ENCODE measurements around the gene CYB5R4. TPM values are rescaled to one million over a fixed set of nuclear protein-coding genes. Genes with fewer than 3 reads are reported as not detected.

CYB5R4 gene
- total and polyA plus RNA-seq, 2 donors (not counting 1 experiment from before 2014, with no cell fraction given) = 11.8 to 39.6 TPM

DNA sequence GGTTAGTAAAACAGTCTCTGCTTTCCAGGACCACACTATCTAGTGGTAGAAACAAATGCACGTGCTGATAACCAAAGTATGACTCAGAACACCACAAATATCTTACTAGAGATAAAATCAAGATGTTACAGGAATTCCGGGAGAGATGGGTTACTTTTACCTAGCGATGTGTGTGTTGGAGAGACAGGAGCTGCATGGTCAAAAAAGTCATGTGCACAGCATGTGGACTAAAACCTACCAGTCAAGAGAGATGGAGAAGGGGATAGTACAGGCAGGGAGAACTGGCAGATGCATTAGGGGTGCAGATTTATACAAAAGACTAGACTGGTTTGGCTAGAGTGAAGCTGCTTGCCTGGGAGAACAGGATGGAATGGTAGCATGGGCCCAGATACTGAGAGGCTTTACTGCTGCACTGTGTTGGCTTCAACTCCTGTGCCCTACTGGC is 98.8 kb downstream of the CYB5R4 start:
- H3K4me3 Mint-ChIP-seq = no peak overlapping the region
- intact Hi-C loops (cut with micrococcal nuclease) = no loop called here
- 91% methylated on average over 2 of the region's 3 CpGs for WGBS (ENCODE audit: insufficient coverage)
- POLR2A ChIA-PET = no interaction called here
- Histone ChIP-seq H3K27me3 (replicated peaks in 1 of 4; ENCODE audit: control extremely low read depth in 1 of 4, control insufficient read depth in 3 of 4, insufficient read depth in 4 of 4, low read length in 3 of 4) (no peaks in the 10 kb centered on the region), H3K4me1 (ENCODE audit: control insufficient read depth in 2 of 2, insufficient read depth in 2 of 2, low read length in 2 of 2) (no peaks in the 10 kb centered on the region), H2AFZ (ENCODE audit: insufficient read depth, low read depth, low read length, poor library complexity, severe bottlenecking) (no peak overlapping the region), H3K4me3 (ENCODE audit: control extremely low read depth in 1 of 5, extremely low read depth in 1 of 5, insufficient read depth in 1 of 5, low read depth in 2 of 5, low read length in 4 of 5) (no peak overlapping the region), H3K79me2 (ENCODE audit: control insufficient read depth, insufficient read depth, low read length) (no peaks in the 10 kb centered on the region), H3K36me3 (replicated peaks in 1 of 2; ENCODE audit: control extremely low read depth in 1 of 2, control insufficient read depth in 1 of 2, extremely low read depth in 1 of 2, insufficient read depth in 2 of 2, low read length in 1 of 2) (peaks cover 11 to 52% of the 10 kb centered on the region in 2 experiments), H3K9me3 (ENCODE audit: control extremely low read depth in 1 of 3, control insufficient read depth in 2 of 3, insufficient read depth in 1 of 3, low read length in 2 of 3) (peaks cover 0 to 16% (median 3%) of the 10 kb centered on the region in 3 donors), H3K9ac (ENCODE audit: low read length) (no peak overlapping the region), H4K20me1 (ENCODE audit: control insufficient read depth, insufficient read depth, low read length, poor library complexity, severe bottlenecking) (no peaks in the 10 kb centered on the region), H3K4me2 (replicated peaks; ENCODE audit: low read depth, low read length, poor library complexity, severe bottlenecking) (no peak overlapping the region), H3K27ac (ENCODE audit: low read length in 2 of 2) (no peak overlapping the region)
- peaks cover 10% of the 10 kb centered on the region for H3K9me3 Mint-ChIP-seq (ENCODE audit: insufficient read depth)
- TF ChIP-seq, protein P1, sequence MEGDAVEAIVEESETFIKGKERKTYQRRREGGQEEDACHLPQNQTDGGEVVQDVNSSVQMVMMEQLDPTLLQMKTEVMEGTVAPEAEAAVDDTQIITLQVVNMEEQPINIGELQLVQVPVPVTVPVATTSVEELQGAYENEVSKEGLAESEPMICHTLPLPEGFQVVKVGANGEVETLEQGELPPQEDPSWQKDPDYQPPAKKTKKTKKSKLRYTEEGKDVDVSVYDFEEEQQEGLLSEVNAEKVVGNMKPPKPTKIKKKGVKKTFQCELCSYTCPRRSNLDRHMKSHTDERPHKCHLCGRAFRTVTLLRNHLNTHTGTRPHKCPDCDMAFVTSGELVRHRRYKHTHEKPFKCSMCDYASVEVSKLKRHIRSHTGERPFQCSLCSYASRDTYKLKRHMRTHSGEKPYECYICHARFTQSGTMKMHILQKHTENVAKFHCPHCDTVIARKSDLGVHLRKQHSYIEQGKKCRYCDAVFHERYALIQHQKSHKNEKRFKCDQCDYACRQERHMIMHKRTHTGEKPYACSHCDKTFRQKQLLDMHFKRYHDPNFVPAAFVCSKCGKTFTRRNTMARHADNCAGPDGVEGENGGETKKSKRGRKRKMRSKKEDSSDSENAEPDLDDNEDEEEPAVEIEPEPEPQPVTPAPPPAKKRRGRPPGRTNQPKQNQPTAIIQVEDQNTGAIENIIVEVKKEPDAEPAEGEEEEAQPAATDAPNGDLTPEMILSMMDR (IDR thresholded peaks at IDR 0.05) = no peak
- no peak for TF ChIP-seq EZH2 (IDR thresholded peaks at IDR 0.05; ENCODE audit: borderline replicate concordance, insufficient read depth, low read depth, low read length, poor library complexity, severe bottlenecking)
- ATAC-seq (ENCODE audit: low read depth) (no peak), DNase-seq (no peak)
- CTCF ChIA-PET = no interaction called here
- no peaks in the 10 kb centered on the region for H3K27me3 Mint-ChIP-seq
- H3K27ac Mint-ChIP-seq = no peak overlapping the region
- no peaks in the 10 kb centered on the region for H3K4me1 Mint-ChIP-seq

DNA sequence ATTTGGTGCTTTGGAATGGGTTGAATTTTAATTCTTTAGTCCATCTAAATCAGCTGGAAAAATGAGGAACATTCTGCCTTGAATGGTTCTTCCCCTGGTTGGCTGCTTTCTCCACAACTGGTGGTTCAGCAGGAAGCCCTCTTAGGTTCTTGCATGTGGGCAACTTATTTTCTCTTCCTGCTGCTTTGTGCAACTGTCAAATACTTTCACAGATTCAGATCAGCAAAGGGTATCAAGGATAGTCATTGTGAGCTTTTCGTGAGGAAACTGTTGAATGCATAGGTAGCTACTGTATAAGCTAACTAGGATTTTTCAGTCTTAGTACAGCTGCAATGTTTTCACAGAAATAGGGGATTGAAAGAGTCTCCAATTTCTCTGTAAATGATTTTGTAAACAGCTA is 101.2 kb downstream of the CYB5R4 start:
- Histone ChIP-seq H3K9ac (ENCODE audit: low read length) (no peak overlapping the region), H2AFZ (ENCODE audit: insufficient read depth, low read depth, low read length, poor library complexity, severe bottlenecking) (no peak overlapping the region), H3K4me3 (ENCODE audit: control extremely low read depth in 1 of 5, extremely low read depth in 1 of 5, insufficient read depth in 1 of 5, low read depth in 2 of 5, low read length in 4 of 5) (no peak overlapping the region), H3K4me1 (ENCODE audit: control insufficient read depth in 2 of 2, insufficient read depth in 2 of 2, low read length in 2 of 2) (no peaks in the 10 kb centered on the region), H3K9me3 (ENCODE audit: control extremely low read depth in 1 of 3, control insufficient read depth in 2 of 3, insufficient read depth in 1 of 3, low read length in 2 of 3) (peaks cover 3 to 21% (median 8%) of the 10 kb centered on the region in 3 donors), H4K20me1 (ENCODE audit: control insufficient read depth, insufficient read depth, low read length, poor library complexity, severe bottlenecking) (no peaks in the 10 kb centered on the region), H3K27me3 (replicated peaks in 1 of 4; ENCODE audit: control extremely low read depth in 1 of 4, control insufficient read depth in 3 of 4, insufficient read depth in 4 of 4, low read length in 3 of 4) (no peaks in the 10 kb centered on the region), H3K27ac (ENCODE audit: low read length in 2 of 2) (no peak overlapping the region), H3K36me3 (replicated peaks in 1 of 2; ENCODE audit: control extremely low read depth in 1 of 2, control insufficient read depth in 1 of 2, extremely low read depth in 1 of 2, insufficient read depth in 2 of 2, low read length in 1 of 2) (peaks cover 12 to 50% of the 10 kb centered on the region in 2 experiments), H3K79me2 (ENCODE audit: control insufficient read depth, insufficient read depth, low read length) (no peaks in the 10 kb centered on the region), H3K4me2 (replicated peaks; ENCODE audit: low read depth, low read length, poor library complexity, severe bottlenecking) (no peak overlapping the region)
- no peak overlapping the region for H3K27ac Mint-ChIP-seq
- peaks cover 19% of the 10 kb centered on the region for H3K9me3 Mint-ChIP-seq (ENCODE audit: insufficient read depth)
- POLR2A ChIA-PET = no interaction called here
- intact Hi-C loops (cut with micrococcal nuclease) = no loop called here
- H3K27me3 Mint-ChIP-seq = no peaks in the 10 kb centered on the region
- WGBS (ENCODE audit: insufficient coverage) = no CpG with 5 or more reads among the region's 1 CpG
- no peak for TF ChIP-seq EZH2 (IDR thresholded peaks at IDR 0.05; ENCODE audit: borderline replicate concordance, insufficient read depth, low read depth, low read length, poor library complexity, severe bottlenecking)
- TF ChIP-seq, protein P1 (IDR thresholded peaks at IDR 0.05) = no peak
- H3K4me3 Mint-ChIP-seq = no peak overlapping the region
- no peak for ATAC-seq (ENCODE audit: low read depth)
- CTCF ChIA-PET = no interaction called here
- H3K4me1 Mint-ChIP-seq = no peaks in the 10 kb centered on the region
- DNase-seq = no peak
